AG04450 (cell line): Measurements from ENCODE around the gene ACAP3. TPM values are rescaled to one million over a fixed set of nuclear protein-coding genes. Genes with fewer than 3 reads are reported as not detected.

Source experiments
- CTCF ChIA-PET: fragments of 300-600, 350-600 bp; formaldehyde crosslinking; extraction: SDS; loops from one replicate; lab custom pipeline; 2022; ENCODE audit warnings: antibody characterized with exemption, inconsistent platforms; lab: Charles Lee
- POLR2A ChIA-PET: fragments of 350-600 bp; formaldehyde crosslinking; extraction: SDS; loops from one replicate; lab custom pipeline; 2021; ENCODE audit warnings: antibody characterized with exemption, inconsistent platforms; lab: Yijun Ruan, JAX
- DNase-seq: peaks from one replicate; pipeline ENCODE4 v3.0.0-alpha.2; 2011; ENCODE audit warnings: low read depth, low spot score
- H3K27ac ChIP-seq: one replicate; pipeline ENCODE4 v1.5.1; 2012; ENCODE audit warnings: low read depth, low read length, control low read depth
- H3K27me3 ChIP-seq: one replicate; pipeline ENCODE4 v1.6.0; 2012; ENCODE audit warnings: low read length; ENCODE audit not compliant: control insufficient read depth, insufficient read depth
- H3K4me3 ChIP-seq: 2 replicates; pipeline ENCODE4 v1.5.1; 2011; ENCODE audit warnings: mild to moderate bottlenecking, low read depth, low read length, control low read depth
- H3K9me3 ChIP-seq: 2 replicates; pipeline ENCODE4 v1.5.1; 2012; ENCODE audit warnings: low read length; ENCODE audit not compliant: control insufficient read depth, insufficient read depth
- polyA plus RNA-seq: library from polyadenylated mRNA; depleted of rRNA; stranded (reverse); fragments of >200 nt; gene quantifications from 2 replicates; pipeline ENCODE4 v1.2.3, GENCODE V29; 2011
- TF ChIP-seq, protein P1 (sequence below): IDR thresholded peaks from 2 replicates; pipeline ENCODE4 v1.5.1; 2011; ENCODE audit warnings: low read depth, low read length, control low read depth, inconsistent platforms

The ACAP3 gene
- polyA plus RNA-seq, 1 experiment = 17.5 TPM

DNA sequence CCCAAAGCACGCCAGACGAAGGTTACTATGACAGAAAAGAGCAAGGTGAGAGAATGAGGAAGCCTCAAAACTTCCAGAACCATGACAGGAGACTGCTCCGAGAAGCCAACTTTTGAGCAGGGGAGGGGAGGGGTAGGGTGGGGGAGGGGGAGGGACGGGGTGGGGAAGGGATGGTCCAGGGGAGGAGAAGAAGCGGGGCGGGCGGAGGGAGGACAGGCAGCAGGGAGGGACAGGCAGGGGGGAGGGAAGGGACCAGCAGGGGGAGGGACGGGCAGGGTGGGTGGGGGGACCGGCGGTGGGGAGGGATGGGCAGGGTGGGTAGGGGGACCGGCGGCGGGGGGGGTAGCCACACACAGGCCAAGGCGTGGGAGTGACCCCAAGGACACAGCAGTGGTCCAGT lies 14.7 kb upstream of the ACAP3 start:
- Histone ChIP-seq H3K27me3 (no peaks in the 10 kb centered on the region), H3K9me3 (no peaks in the 10 kb centered on the region; the same call in 1 of the 2 replicates), H3K27ac (no peak overlapping the region), H3K4me3 (no peak overlapping the region)
- TF ChIP-seq, protein P1, sequence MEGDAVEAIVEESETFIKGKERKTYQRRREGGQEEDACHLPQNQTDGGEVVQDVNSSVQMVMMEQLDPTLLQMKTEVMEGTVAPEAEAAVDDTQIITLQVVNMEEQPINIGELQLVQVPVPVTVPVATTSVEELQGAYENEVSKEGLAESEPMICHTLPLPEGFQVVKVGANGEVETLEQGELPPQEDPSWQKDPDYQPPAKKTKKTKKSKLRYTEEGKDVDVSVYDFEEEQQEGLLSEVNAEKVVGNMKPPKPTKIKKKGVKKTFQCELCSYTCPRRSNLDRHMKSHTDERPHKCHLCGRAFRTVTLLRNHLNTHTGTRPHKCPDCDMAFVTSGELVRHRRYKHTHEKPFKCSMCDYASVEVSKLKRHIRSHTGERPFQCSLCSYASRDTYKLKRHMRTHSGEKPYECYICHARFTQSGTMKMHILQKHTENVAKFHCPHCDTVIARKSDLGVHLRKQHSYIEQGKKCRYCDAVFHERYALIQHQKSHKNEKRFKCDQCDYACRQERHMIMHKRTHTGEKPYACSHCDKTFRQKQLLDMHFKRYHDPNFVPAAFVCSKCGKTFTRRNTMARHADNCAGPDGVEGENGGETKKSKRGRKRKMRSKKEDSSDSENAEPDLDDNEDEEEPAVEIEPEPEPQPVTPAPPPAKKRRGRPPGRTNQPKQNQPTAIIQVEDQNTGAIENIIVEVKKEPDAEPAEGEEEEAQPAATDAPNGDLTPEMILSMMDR = no peak
- no peak for DNase-seq
- POLR2A ChIA-PET = no interaction called here
- CTCF ChIA-PET = no interaction called here

DNA sequence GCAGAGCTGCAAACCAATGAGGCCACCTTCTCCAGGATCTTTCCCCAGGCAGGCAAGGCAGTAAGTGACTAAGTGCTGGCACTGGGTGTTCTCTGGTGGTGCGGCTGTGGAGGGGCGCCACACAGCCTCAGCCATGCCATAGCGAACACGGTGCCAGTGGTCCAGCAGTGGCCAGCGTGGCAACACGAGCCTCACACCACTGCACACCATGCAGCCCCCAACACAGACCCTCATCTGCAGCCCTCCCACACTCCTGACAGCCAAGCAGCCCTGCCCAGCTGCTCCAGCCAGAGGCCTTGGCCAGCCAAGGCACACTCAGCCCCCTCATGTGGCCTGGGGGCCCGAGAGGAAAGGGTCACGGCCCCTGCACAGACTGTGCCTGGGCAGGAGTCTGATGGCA lies 13.7 kb upstream of the ACAP3 start:
- no peaks in the 10 kb centered on the region for H3K27me3 ChIP-seq
- POLR2A ChIA-PET = no interaction called here
- no peak overlapping the region for H3K4me3 ChIP-seq
- H3K27ac ChIP-seq = no peak overlapping the region
- no peaks in the 10 kb centered on the region; the same call in 1 of the 2 replicates for H3K9me3 ChIP-seq
- DNase-seq = no peak
- CTCF ChIA-PET = no interaction called here
- TF ChIP-seq, protein P1 = no peak

DNA sequence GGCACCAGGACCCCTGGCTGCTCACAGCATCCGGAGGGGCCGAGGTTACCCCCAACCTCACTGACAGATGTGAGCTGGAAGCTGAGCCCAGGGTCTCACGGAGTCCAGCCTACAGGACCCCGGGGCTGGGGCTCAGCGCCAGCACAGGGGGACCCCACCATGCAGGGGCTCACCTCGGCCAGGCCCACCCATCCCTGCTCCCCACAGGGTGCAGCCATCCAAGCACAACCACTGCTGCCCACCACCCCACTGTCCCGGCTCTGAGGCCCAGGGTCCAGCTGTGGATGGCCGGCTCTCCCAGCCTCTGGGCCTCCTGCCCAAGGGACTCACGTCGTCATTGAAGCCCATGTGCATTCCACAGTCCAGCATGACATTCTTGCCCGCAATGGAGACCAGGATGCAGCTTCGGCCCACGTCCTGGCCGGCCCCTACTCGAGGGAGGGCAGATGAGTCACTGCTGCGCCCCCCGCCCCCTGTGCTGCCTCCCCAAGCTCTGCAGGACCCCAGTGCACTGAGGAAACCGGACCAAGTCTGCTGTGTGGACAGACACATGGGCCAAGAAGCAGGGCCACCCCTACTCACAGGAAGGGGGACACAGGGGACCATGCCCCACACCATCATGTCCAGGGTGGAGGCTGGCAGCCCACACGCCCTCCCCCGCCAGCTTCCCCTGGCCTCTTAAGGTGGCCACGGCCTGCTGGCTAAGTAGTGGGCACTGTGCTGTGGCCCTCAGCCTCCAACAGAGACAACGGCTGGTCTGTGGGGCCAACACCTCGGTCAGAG lies 13.1 kb upstream of the ACAP3 start:
- Histone ChIP-seq H3K4me3 (no peak overlapping the region), H3K27me3 (no peaks in the 10 kb centered on the region), H3K9me3 (no peaks in the 10 kb centered on the region; the same call in 1 of the 2 replicates), H3K27ac (no peak overlapping the region)
- TF ChIP-seq, protein P1 = no peak
- ChIA-PET CTCF (no interaction called here), POLR2A (no interaction called here)
- DNase-seq = no peak

- Histone ChIP-seq H3K9me3 (no peaks in the 10 kb centered on the region; the same call in 1 of the 2 replicates), H3K27me3 (no peaks in the 10 kb centered on the region), H3K4me3 (no peak overlapping the region), H3K27ac (no peak overlapping the region)
- TF ChIP-seq, protein P1 = no peak
- CTCF ChIA-PET = no interaction called here
- no peak for DNase-seq
- POLR2A ChIA-PET = no interaction called here
These were observed 11.9 kb upstream of the ACAP3 start for GRCh38 chr1:1319646-1319941.

DNA sequence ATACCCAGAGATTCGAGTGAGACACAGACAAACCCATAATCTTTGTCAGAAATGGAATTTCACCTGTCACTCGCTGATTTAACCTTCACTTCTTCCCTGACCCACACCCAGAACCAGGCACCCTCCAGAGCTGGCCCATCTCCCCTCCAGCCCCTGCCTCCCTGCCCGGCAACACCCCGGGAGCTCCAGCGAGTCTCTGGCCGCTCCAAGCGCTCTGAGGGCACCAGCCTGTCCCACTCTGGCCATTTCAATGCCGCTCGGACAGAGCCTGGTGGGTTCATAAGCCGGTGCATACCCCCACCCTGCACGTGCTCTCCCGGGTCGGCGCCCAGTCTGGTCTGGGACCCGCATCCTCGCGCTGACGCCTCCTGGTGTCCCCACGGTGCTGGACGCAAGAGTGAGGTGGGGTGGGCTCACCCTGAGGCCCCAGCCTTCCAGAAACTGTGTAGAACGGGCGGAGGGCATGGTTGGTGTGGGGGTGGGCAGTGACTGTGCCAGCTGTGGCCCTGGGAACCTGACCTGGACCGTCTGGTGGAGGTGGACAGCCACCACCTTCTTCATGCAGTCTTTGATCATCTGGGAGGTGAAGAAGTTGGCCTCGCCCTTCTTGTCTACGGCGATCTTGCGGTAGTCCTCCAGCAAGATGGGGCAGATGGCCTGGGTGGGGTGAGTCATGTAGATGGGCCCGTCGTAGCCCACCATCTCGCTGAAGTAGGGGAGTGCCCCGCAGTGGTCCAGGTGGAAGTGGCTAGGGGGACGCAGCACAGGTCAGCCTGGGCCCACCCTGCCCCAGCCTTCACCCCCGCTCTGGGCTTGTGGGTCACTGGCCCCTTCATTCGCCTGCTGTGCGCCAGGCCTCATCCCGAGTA lies 11.3 kb upstream of the ACAP3 start:
- TF ChIP-seq, protein P1 = no peak
- DNase-seq = no peak
- CTCF ChIA-PET = no interaction called here
- Histone ChIP-seq H3K4me3 (no peak overlapping the region), H3K27ac (peak overlapping the region; percentile 77), H3K9me3 (no peaks in the 10 kb centered on the region; the same call in 1 of the 2 replicates), H3K27me3 (no peaks in the 10 kb centered on the region)
- POLR2A ChIA-PET = no interaction called here
